ENCODE results near the gene ZC3H13.

- TF ChIP-seq, protein P1, sequence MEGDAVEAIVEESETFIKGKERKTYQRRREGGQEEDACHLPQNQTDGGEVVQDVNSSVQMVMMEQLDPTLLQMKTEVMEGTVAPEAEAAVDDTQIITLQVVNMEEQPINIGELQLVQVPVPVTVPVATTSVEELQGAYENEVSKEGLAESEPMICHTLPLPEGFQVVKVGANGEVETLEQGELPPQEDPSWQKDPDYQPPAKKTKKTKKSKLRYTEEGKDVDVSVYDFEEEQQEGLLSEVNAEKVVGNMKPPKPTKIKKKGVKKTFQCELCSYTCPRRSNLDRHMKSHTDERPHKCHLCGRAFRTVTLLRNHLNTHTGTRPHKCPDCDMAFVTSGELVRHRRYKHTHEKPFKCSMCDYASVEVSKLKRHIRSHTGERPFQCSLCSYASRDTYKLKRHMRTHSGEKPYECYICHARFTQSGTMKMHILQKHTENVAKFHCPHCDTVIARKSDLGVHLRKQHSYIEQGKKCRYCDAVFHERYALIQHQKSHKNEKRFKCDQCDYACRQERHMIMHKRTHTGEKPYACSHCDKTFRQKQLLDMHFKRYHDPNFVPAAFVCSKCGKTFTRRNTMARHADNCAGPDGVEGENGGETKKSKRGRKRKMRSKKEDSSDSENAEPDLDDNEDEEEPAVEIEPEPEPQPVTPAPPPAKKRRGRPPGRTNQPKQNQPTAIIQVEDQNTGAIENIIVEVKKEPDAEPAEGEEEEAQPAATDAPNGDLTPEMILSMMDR (conservative IDR thresholded peaks at IDR 0.05 in 1 of 2, IDR thresholded peaks at IDR 0.05 in 1 of 2; ENCODE audit: extremely low read depth in 1 of 2, insufficient read depth in 1 of 2, low read depth in 1 of 2, low read length in 2 of 2): no peak
- TF ChIP-seq EZH2 (IDR thresholded peaks at IDR 0.05; ENCODE audit: borderline replicate concordance, low read length): no peak
Measured at GRCh38 chr13:46102255-46102605, 49.7 kb upstream of the ZC3H13 start.
